GM13977 (cell line): Measurements from ENCODE around the gene BAIAP2.
A peak's percentile ranks its signal among the peaks of the same experiment; 100 is the strongest.

Source experiments
- DNase-seq: peaks from one replicate; pipeline ENCODE4 v3.0.0; 2012; ENCODE audit warnings: low spot score
- CTCF ChIP-seq: IDR thresholded peaks from 2 replicates; pipeline ENCODE4 v1.5.1; 2012; ENCODE audit warnings: mild to moderate bottlenecking, control low read depth; ENCODE audit not compliant: insufficient read depth; ENCODE audit errors: extremely low read depth, missing control alignments
- in situ Hi-C: fragments of 300-500 bp; cut with MboI; formaldehyde crosslinking; loops from one replicate; pipeline ENCODE4 v1.12.0; 2022; ENCODE audit warnings: low sequenced_read_pairs, low pct_unique_long_range_greater_than_20kb, mixed read lengths, inconsistent platforms; ENCODE audit not compliant: unreplicated experiment

Gene BAIAP2

GRCh38 chr17:81093619-81094508 is 58.9 kb downstream of the BAIAP2 start:
- in situ Hi-C loops = no loop called here
- TF ChIP-seq CTCF = no peak
- no peak for DNase-seq

- DNase-seq = no peak
- in situ Hi-C loops = no loop called here
- TF ChIP-seq CTCF = no peak
Measured at GRCh38 chr17:81094509-81095382, 59.8 kb downstream of the BAIAP2 start.

GRCh38 chr17:81095383-81095762 is 60.4 kb downstream of the BAIAP2 start:
- in situ Hi-C loops = no loop called here
- no peak for DNase-seq
- no peak for TF ChIP-seq CTCF

- no peak for TF ChIP-seq CTCF
- no peak for DNase-seq
- in situ Hi-C loops = no loop called here
Measured at GRCh38 chr17:81096741-81097133, 61.8 kb downstream of the BAIAP2 start.

- TF ChIP-seq CTCF = peak; percentile 34
- in situ Hi-C loops = no loop called here
- DNase-seq = peak; percentile 67
Measured at GRCh38 chr17:81097134-81097942, 62.4 kb downstream of the BAIAP2 start.

- in situ Hi-C loops = no loop called here
- no peak for TF ChIP-seq CTCF
- no peak for DNase-seq
Measured at GRCh38 chr17:81097943-81098308, 63.0 kb downstream of the BAIAP2 start.
